ENCODE measurements around the gene MAGOH.

The MAGOH gene

GRCh38 chr1:53272349-53272748 lies 34.0 kb upstream of the MAGOH start:
- TF ChIP-seq Cebpa-rat (IDR thresholded peaks at IDR 0.05), result no peak
- H3K9ac ChIP-seq, result no peak overlapping the region

GRCh38 chr1:53271446-53272090 lies 33.2 kb upstream of the MAGOH start:
- H3K27ac ChIP-seq, result no peak overlapping the region
- no peaks in the 10 kb centered on the region for H3K27me3 ChIP-seq
- H3K4me2 ChIP-seq, result no peak overlapping the region
- no peaks in the 10 kb centered on the region for H3K4me1 ChIP-seq
- H4K20me1 ChIP-seq, result peaks cover 14% of the 10 kb centered on the region; the same call in 1 of the 2 replicates
- no peak overlapping the region for H3K9ac ChIP-seq
- no peak for TF ChIP-seq Cebpa-rat (IDR thresholded peaks at IDR 0.05)
- H3K9me3 ChIP-seq, result no peaks in the 10 kb centered on the region
- no peak overlapping the region for H3K4me3 ChIP-seq
- peaks cover 99% of the 10 kb centered on the region for H3K36me3 ChIP-seq

More at GRCh38 chr1:53272349-53272748, 34.0 kb upstream of the MAGOH start:
- no peaks in the 10 kb centered on the region for H3K27me3 ChIP-seq
- H3K36me3 ChIP-seq, result peaks cover 99% of the 10 kb centered on the region
- H3K9me3 ChIP-seq, result no peaks in the 10 kb centered on the region
- no peaks in the 10 kb centered on the region for H3K4me1 ChIP-seq
- H3K27ac ChIP-seq, result no peak overlapping the region
- H4K20me1 ChIP-seq, result peaks cover 14% of the 10 kb centered on the region; the same call in 1 of the 2 replicates
- no peak overlapping the region for H3K4me3 ChIP-seq
- no peak overlapping the region for H3K4me2 ChIP-seq

GRCh38 chr1:53270873-53271272 lies 32.6 kb upstream of the MAGOH start:
- Histone ChIP-seq H3K4me3 (no peak overlapping the region), H3K9me3 (no peaks in the 10 kb centered on the region), H3K36me3 (peaks cover 100% of the 10 kb centered on the region), H3K27ac (no peak overlapping the region), H3K9ac (no peak overlapping the region), H3K4me1 (no peaks in the 10 kb centered on the region), H4K20me1 (peaks cover 14% of the 10 kb centered on the region; the same call in 1 of the 2 replicates), H3K27me3 (no peaks in the 10 kb centered on the region), H3K4me2 (no peak overlapping the region)
- TF ChIP-seq Cebpa-rat (IDR thresholded peaks at IDR 0.05), result no peak

- Histone ChIP-seq H3K9me3 (no peaks in the 10 kb centered on the region), H4K20me1 (peaks cover 12% of the 10 kb centered on the region; the same call in 1 of the 2 replicates), H3K4me2 (no peak overlapping the region), H3K36me3 (peaks cover 100% of the 10 kb centered on the region), H3K4me3 (no peak overlapping the region), H3K27me3 (no peaks in the 10 kb centered on the region), H3K9ac (no peak overlapping the region), H3K4me1 (no peaks in the 10 kb centered on the region), H3K27ac (no peak overlapping the region)
- TF ChIP-seq Cebpa-rat (IDR thresholded peaks at IDR 0.05), result no peak
These were observed 31.8 kb upstream of the MAGOH start for GRCh38 chr1:53270107-53270506.

- no peak for TF ChIP-seq Cebpa-rat (IDR thresholded peaks at IDR 0.05)
- Histone ChIP-seq H3K9ac (no peak overlapping the region), H3K36me3 (peaks cover 100% of the 10 kb centered on the region), H3K4me3 (no peak overlapping the region), H4K20me1 (no peaks in the 10 kb centered on the region; the same call in 1 of the 2 replicates), H3K9me3 (no peaks in the 10 kb centered on the region), H3K27ac (no peak overlapping the region), H3K4me2 (no peak overlapping the region), H3K4me1 (no peaks in the 10 kb centered on the region), H3K27me3 (no peaks in the 10 kb centered on the region)
These were observed 29.4 kb upstream of the MAGOH start for GRCh38 chr1:53267761-53268160.

GRCh38 chr1:53266038-53266437 lies 27.7 kb upstream of the MAGOH start:
- no peaks in the 10 kb centered on the region; the same call in 1 of the 2 replicates for H4K20me1 ChIP-seq
- peaks cover 100% of the 10 kb centered on the region for H3K36me3 ChIP-seq
- no peak overlapping the region for H3K4me2 ChIP-seq
- TF ChIP-seq Cebpa-rat (IDR thresholded peaks at IDR 0.05), result no peak
- H3K27me3 ChIP-seq, result no peaks in the 10 kb centered on the region
- H3K4me1 ChIP-seq, result no peaks in the 10 kb centered on the region
- no peak overlapping the region; the same call in 1 of the 2 replicates for H3K27ac ChIP-seq
- H3K4me3 ChIP-seq, result no peak overlapping the region
- H3K9ac ChIP-seq, result no peak overlapping the region
- H3K9me3 ChIP-seq, result no peaks in the 10 kb centered on the region

- no peak overlapping the region for H3K9ac ChIP-seq
- H3K9me3 ChIP-seq, result no peaks in the 10 kb centered on the region
- no peaks in the 10 kb centered on the region for H3K27me3 ChIP-seq
- TF ChIP-seq Cebpa-rat (IDR thresholded peaks at IDR 0.05), result no peak
- H4K20me1 ChIP-seq, result no peaks in the 10 kb centered on the region; the same call in 1 of the 2 replicates
- no peaks in the 10 kb centered on the region for H3K4me1 ChIP-seq
- H3K4me2 ChIP-seq, result no peak overlapping the region
- no peak overlapping the region for H3K4me3 ChIP-seq
- peaks cover 100% of the 10 kb centered on the region for H3K36me3 ChIP-seq
- no peak overlapping the region; the same call in 1 of the 2 replicates for H3K27ac ChIP-seq
These were observed 27.3 kb upstream of the MAGOH start for GRCh38 chr1:53265581-53265980.

GRCh38 chr1:53264048-53264447 lies 25.7 kb upstream of the MAGOH start:
- no peak for TF ChIP-seq Cebpa-rat (IDR thresholded peaks at IDR 0.05)
- Histone ChIP-seq H3K4me3 (no peak overlapping the region), H3K36me3 (peaks cover 100% of the 10 kb centered on the region), H3K27me3 (no peaks in the 10 kb centered on the region), H3K27ac (no peak overlapping the region), H3K9me3 (no peaks in the 10 kb centered on the region), H3K4me2 (no peak overlapping the region), H4K20me1 (no peaks in the 10 kb centered on the region; the same call in 1 of the 2 replicates), H3K4me1 (no peaks in the 10 kb centered on the region), H3K9ac (no peak overlapping the region)

- H3K9ac ChIP-seq, result no peak overlapping the region
- no peak for TF ChIP-seq Cebpa-rat (IDR thresholded peaks at IDR 0.05)
- H3K27me3 ChIP-seq, result no peaks in the 10 kb centered on the region
- no peak overlapping the region for H3K4me3 ChIP-seq
- H3K4me1 ChIP-seq, result no peaks in the 10 kb centered on the region
- H4K20me1 ChIP-seq, result no peaks in the 10 kb centered on the region
- H3K9me3 ChIP-seq, result no peaks in the 10 kb centered on the region
- peaks cover 100% of the 10 kb centered on the region for H3K36me3 ChIP-seq
- no peak overlapping the region for H3K27ac ChIP-seq
- no peak overlapping the region for H3K4me2 ChIP-seq
These were observed 23.7 kb upstream of the MAGOH start for GRCh38 chr1:53262000-53262399.

GRCh38 chr1:53260631-53261247 lies 22.4 kb upstream of the MAGOH start:
- no peak overlapping the region for H3K4me2 ChIP-seq

More at GRCh38 chr1:53260631-53261247, 22.4 kb upstream of the MAGOH start:
- H3K27me3 ChIP-seq, result no peaks in the 10 kb centered on the region
- H3K4me3 ChIP-seq, result no peak overlapping the region
- H3K9ac ChIP-seq, result no peak overlapping the region
- no peak for TF ChIP-seq Cebpa-rat (IDR thresholded peaks at IDR 0.05)
- no peaks in the 10 kb centered on the region for H3K9me3 ChIP-seq
- H3K36me3 ChIP-seq, result peaks cover 100% of the 10 kb centered on the region
- H3K27ac ChIP-seq, result no peak overlapping the region
- no peaks in the 10 kb centered on the region for H4K20me1 ChIP-seq
- no peaks in the 10 kb centered on the region for H3K4me1 ChIP-seq
